Activated CD4-positive, CD25-positive, alpha-beta regulatory T cell treated with anti-CD3 and anti-CD28 coated beads, Interleukin-2, amount 50 U/mL, for 72 hours (primary cell): ENCODE results near the gene ZFAND2B.

Source experiments
- DNase-seq: peaks from one replicate; pipeline ENCODE4 v3.0.0; 2021

The ZFAND2B gene

DNA sequence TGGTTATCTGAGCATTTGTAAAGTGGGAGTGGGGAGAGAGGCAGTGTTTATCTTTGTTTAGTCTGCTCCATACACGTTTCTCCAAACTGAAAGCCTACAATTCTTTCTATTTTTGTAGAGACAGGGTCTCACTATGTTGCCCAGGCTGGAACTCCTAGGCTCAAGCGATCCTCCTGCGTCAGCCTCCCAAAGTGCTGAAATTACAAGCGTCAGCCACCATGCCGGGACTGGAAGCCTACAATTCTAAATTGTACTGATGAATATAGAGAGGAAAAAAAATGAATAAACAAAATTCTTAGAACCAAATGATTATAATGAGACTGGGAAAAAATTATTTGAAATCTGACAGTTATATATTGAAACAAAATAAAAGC is 1.4 kb upstream of the ZFAND2B start:
- no peak for DNase-seq

GRCh38 chr2:219205981-219206327 is 628 bp upstream of the ZFAND2B start:
- no peak for DNase-seq

DNA sequence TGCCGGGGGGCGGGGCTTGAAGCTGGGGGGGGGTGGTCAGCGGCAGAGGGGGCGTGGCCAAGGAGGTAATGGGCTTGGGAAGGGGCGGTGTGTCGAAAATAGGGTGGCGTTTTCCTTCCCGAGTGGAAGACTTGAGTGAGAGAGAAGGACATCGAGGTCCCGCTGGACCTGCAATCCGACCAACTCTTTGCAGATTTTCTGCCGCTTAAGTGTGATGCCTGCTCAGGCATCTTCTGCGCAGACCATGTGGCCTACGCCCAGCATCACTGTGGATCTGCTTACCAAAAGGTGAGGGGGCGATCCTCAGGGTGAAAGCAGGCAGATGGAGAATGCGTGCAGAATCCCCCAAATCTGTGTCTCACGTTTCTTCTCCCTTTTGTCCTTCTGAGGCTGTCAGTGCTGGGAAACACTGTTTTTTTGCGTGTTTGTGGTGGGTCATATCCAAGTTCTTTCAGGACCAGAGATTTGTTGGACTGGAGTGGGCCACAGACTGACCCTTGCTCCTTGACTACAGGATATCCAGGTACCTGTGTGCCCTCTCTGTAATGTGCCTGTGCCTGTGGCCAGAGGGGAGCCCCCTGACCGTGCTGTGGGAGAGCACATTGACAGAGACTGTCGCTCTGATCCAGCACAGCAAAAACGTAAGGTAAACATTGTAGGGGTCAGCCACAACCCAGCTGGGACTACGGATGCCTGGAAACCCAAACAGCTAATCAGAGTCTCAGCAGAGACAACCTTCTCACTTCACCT is 727 bp downstream of the ZFAND2B start:
- DNase-seq, result no peak

GRCh38 chr2:219207884-219208740 is 1.5 kb downstream of the ZFAND2B start:
- DNase-seq, result no peak

DNA sequence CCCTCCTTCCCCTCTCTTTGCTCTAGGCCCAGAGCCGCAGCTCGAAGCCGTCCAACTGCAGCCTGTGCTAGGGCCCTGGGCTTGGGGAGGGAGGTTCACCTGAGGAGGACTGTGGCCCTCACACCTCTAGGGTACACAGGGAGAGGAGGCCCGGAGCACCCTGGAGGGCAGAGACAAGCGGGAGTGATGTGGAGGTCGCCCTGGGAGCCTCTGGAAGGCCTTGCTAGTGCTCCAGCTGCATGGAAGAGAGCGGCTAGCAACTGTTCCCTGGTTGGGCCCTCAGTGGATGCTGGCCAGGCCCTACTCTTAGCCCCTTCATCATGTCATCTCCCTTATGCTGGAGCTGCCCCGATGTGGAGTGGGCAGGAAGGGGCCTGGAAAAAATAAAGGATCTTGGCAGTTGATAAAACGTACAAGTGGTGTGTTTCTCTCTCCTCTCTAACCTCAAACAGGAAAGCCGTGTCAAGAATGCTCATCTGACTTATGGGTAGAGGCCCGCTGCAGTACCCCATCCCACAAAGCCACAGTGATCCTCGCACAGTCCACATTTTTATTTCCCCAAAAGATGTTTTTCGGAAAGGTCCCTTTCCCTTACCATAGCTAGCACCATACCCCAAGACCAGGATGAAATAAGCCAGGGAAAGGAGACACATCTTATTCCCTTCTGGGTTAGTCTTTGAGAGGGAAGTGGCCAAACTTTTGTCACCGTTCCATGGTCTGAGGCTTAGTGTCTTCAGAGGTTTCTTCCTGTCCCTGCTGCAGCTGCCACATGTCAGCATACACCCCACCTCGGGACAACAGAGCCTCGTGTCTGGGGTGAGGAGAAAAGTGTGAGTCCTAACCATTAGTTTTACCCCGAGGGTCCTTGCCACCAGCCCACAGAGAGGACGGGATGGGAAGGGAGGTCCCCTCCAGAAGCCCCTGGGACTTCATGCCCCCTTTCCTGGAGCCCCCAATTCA is 2.9 kb downstream of the ZFAND2B start:
- DNase-seq, result no peak

DNA sequence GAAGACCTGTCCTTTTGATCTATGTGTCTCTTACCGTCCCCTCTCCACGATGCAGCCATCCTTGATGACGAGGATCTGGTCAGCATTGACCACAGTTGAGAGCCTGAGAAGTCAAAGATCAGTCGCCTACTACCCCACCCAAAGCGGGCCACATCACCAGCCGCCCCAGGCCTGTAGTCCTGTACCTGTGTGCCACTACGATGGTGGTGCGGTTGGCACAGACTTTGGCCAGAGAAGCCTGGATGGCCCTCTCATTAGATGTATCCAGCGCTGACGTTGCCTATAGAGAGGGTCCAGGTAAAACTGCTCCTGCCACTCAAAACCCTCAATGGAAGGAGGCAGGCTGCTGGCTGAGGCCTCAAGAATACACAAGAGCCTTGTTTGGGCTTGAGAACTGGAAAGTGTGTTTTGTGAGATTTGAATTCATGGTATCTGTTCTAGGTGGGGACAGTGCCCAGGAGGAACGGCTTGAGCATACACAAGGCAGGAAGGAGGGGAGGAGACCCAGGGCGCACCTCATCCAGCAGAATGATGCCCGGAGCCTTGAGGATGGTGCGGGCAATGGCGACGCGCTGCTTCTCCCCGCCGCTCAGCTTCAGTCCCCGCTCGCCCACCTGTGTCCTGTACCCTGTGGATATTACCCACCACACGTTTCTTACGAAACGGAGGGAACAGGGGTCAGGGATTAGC is 3.8 kb downstream of the ZFAND2B start:
- DNase-seq, result no peak

- DNase-seq, result no peak
These were observed 4.3 kb downstream of the ZFAND2B start for GRCh38 chr2:219210886-219211362.

- no peak for DNase-seq
These were observed 6.4 kb downstream of the ZFAND2B start for GRCh38 chr2:219213026-219213415.

DNA sequence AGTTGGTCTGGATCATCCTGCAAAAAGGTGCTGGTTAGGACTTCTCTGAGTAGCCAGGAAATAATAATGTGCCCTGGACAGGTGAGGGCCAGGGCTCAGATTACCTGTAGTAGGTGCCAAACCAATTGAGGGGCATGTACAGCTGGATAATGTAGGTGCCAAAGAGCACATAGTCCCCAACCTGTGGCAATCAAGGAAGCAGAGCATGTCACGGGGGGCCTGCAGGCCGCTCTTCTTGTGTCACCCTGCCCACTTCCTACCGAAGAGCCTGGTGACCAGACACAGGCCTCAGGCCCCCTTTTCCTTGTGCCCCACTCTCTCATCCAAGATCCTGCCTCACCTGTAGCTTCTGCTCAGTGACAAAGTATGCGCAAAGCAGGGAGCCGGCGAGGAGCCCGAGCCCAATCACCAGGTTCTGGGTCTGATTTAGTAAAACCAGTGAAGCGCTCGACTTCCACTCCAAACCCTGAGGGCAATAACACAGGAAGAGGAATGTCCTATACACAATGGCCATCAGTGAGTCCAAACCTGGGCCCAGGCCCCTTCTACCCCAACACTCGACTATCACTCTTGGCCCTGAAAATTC is 7.0 kb downstream of the ZFAND2B start:
- DNase-seq, result no peak

GRCh38 chr2:219214141-219214540 is 7.6 kb downstream of the ZFAND2B start:
- DNase-seq, result no peak

DNA sequence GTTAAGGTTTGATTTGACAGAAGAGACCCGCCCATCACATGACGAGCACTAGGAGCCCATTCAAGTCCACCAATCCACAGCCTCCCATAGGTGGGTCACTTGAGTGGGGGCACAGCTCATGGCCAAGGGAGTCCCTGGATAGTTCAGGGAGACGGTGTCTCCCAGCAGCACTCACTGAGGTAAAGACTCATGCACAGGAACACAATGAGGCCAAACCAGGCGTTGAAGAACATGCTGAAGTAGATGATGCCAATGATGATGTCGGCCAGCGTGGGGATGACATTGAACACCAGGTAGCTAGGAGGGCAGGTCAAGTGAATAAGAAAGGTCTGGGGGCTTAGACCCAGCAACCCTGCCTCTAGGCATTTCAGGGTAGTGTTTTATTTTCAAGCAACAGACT is 8.2 kb downstream of the ZFAND2B start:
- no peak for DNase-seq

GRCh38 chr2:219215871-219216534 is 9.4 kb downstream of the ZFAND2B start:
- no peak for DNase-seq

GRCh38 chr2:219216535-219216915 is 9.9 kb downstream of the ZFAND2B start:
- no peak for DNase-seq

DNA sequence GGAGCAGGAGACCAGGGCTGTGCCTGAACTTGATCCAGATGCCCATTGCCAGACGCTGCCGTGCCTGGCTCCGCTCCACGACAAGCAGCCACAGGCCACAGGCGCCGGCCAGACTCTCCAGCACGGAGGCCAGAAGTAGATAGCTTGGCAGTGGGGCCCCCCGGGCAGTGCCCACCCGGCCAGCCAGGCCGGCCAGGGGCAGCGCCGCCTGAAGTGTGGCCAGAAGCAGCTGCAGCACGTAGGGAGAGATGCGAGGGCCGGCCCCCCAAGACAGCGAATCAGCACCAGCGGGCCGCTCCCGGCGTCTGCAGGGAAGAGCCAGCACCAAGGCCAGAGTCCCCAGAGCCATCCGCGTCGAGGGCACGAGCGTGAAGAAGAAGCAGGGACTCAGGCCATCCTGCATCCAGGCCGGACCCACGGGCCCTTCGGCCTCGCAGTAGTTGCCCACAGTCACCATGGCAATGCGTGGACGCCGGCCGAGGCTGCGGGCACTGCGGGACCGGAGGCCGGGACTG is 11.7 kb downstream of the ZFAND2B start:
- no peak for DNase-seq

- DNase-seq, result peak; percentile 88
These were observed 12.4 kb downstream of the ZFAND2B start, which contains the start of gene ABCB6 for GRCh38 chr2:219218732-219219701. Gene ABCB6 (minus strand): TSS chr2:219218958. CDS start chr2:219218673, 285 bp downstream.

GRCh38 chr2:219219784-219220532 is 13.4 kb downstream of the ZFAND2B start:
- no peak for DNase-seq

GRCh38 chr2:219220652-219221402 is 14.2 kb downstream of the ZFAND2B start:
- no peak for DNase-seq

DNA sequence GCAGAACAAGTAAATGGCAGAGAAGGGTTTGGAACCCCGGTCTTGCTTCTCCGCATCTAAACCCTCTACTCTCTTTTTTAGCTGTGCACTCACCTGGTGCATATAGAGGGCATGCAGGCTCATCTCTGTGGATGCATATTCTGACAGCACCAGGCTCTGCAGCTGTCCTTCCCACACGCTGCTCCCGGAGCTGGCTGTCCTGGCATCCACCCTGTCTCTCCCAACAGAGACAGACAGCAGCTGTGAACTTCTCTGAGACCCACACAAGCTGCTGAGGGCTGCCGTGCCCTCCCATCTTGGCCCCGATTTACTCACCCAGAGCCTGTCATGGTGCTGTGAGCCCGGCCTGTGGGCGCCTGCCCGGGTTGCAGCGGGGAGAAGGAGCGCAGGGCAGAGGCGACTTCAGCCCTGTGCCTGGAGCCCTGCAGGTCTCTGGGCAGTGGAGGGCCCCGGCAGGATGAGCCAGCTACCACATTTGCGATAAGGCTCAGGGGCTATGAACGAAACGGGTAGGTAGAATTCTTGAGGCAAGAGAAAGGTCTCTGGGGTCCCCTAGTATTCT is 15.5 kb downstream of the ZFAND2B start:
- no peak for DNase-seq
